HG02642 (cell line): ENCODE data around the gene NELFA.
"Not testable (repeated sequence)": the region's sequence is repeated elsewhere in the genome, so short reads cannot be mapped to it uniquely, and the experiment has no call there.

Experiments used
- ATAC-seq: cut with Tn5 transposase; IDR thresholded peaks from one replicate; pipeline ENCODE4 v1.9.1; 2021; ENCODE audit warnings: mild to moderate bottlenecking; ENCODE audit not compliant: unreplicated experiment, poor library complexity

The NELFA gene

GRCh38 chr4:1997712-1998111 lies 11.1 kb downstream of the NELFA start:
- no peak for ATAC-seq

DNA sequence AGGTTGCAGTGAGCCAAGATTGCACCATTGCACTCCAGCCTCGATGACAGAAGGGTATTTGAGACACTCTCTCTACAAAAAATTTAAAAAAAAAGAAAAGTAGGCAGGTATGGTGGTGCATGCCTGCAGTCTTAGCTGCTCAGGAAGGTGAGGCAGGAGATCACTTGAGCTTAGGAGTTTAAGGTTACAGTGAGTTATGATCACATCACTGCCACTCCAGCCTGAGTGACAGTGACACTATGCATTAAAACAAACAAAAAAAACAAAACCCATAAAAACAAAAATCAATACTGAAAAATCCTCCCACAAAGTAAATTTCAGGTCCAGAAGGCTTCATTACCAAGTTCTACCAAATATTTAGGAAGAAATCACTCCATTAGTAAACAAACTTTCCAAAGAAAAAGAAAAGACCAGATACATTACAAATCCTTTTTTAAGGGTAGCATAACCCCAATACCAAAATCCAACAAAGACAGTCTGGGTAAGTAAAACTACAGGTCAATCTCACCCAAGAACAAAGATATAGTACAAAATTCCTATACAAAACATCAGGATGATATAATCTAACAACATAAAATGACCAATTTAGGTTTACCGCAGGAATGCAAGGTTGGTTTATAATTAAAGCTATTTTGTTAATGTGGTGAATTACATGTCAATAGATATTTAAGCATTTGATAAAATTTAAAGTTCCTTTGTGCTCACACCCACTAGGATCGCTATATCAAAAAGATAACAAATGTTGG lies 11.7 kb downstream of the NELFA start:
- no peak for ATAC-seq

DNA sequence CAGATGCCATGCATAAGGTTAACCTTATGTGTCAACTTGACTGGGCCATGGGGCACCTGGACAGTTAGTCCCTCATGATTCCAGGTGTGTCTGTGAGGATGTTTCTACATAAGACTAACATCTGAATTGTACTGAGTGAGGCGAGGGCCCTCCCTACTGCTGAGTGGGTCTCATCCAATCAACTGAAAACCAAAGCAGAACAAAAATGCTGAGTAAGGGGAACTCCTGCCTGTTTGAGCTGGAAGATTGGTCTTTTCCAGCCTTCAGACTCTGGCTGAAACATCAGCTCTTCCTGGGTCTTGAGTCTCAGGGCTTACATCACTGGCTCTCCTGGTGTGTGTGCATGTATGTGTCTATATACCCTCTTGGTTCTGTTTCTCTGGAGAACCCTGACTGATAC lies 13.8 kb downstream of the NELFA start:
- no peak for ATAC-seq

GRCh38 chr4:1993718-1994516 lies 14.9 kb downstream of the NELFA start:
- not testable (repeated sequence) for ATAC-seq

DNA sequence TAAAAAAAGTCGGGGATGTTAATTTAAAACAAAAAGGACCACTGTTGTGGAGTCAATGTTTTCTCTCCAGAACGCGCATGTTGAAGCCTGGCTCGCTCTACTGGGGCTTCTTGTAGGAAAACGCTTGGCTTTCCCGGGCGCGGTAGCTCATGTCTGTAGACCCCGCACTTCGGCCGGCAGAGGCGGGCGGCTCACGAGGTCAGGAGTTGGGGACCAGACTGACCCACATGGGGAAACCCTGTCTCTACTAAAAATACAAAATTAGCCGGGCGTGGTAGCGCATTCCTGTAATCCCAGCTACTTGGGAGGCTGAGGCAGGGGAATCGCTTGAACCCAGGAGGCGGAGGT lies 15.6 kb downstream of the NELFA start:
- no peak for ATAC-seq

DNA sequence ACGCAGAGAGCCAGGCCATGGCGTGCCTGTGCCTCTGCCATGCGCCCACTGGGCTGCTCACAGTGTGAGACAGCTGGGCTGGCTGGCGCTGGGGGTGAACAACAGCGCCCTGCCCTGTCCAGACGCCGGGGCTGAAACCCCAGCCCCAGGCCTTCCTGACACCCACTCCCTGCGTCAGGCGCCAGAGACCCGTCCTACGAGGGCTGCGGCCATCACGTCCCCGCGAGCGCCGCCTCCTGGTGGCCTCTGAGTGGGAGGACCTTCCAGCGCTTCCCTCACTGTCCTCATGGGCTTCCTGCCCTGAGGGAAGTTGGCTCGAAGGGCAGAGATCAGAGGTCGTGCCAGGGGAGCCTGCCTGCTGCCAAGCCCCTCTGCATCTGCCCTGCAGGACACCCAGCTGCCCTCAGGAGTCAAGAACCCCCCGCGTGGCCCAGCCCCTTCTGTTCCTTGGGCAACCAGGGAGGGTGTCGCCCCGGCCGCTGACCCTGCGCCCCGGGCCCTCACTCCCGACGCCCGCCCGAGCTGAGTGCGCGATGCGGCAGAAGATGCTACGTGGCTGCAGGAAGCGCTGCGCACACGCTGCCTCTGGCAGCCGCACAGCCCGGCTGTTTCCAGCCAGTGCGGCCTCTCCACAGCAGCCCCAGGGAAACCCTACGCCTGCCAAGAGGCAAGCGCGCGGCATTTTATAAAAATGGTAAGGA lies 16.2 kb downstream of the NELFA start:
- no peak for ATAC-seq

- no peak for ATAC-seq
Measured at GRCh38 chr4:1991596-1992434, 17.0 kb downstream of the NELFA start.

GRCh38 chr4:1991087-1991486 lies 17.7 kb downstream of the NELFA start:
- ATAC-seq = no peak

GRCh38 chr4:1990676-1991075 lies 18.1 kb downstream of the NELFA start:
- no peak for ATAC-seq

DNA sequence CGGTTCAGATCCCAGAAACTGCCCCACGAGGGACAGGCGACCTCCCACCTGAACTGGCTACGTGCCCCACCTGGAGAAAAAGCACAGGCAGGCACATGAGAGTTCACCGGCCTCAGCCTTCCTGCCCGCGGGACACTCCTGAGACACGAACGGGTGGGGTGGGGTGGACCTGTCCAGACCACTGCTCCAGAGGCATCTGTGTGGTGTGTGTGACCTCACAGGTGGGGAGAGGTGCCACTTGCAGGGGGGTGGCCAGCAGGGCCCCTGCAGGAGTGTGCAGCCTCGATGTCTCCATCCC lies 18.5 kb downstream of the NELFA start:
- no peak for ATAC-seq

GRCh38 chr4:1989533-1990347 lies 19.0 kb downstream of the NELFA start:
- ATAC-seq = no peak

GRCh38 chr4:1988327-1988724 lies 20.4 kb downstream of the NELFA start:
- ATAC-seq = no peak

DNA sequence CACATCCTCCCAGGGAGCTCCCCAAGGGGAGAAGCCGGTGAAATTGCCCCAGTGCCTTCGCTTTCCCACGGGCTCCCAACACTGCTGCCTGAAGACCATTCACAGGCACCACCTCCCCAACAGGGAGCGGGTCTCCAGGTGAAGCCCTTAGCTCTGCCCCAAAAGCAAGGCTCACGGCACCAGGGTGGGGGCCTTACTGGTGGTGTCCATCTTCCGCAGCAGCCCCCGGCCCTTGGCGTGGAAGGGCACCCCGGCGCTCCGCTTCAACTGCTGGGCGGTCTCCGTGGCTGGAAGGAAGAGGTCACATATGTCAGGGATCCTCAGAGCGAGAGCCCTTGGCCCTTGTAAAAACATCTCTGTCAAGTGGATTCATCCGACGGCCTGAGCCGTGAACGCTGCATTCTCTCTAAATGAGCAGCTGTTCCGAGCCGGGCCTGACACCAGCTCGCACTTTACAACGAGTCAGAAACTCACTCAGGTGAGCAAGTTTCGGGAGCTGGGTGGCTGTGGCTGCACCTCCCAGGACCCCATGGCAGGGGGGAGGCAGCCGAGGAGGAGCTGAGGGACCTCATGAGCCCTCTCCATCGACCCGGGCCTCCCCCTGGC lies 20.9 kb downstream of the NELFA start:
- ATAC-seq = no peak

DNA sequence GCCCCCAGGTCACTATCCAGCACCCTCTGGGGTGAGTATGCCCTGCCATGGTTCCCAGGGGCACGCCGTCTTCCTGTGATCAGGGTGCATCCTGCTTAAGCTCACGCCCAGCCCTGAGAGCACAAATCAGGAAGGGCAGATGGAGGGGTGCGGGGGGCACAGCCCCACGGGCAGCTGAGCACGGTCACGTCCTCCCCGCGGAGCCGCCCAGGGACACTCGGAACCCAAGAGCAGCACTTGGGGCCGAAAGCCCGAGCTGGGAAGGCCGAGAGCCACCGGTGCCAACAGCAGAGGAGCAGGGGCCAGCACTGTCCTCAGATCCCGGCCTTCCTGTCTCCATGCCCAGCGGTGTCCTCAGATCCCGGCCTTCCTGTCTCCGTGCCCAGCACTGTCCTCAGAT lies 21.5 kb downstream of the NELFA start:
- ATAC-seq = no peak

DNA sequence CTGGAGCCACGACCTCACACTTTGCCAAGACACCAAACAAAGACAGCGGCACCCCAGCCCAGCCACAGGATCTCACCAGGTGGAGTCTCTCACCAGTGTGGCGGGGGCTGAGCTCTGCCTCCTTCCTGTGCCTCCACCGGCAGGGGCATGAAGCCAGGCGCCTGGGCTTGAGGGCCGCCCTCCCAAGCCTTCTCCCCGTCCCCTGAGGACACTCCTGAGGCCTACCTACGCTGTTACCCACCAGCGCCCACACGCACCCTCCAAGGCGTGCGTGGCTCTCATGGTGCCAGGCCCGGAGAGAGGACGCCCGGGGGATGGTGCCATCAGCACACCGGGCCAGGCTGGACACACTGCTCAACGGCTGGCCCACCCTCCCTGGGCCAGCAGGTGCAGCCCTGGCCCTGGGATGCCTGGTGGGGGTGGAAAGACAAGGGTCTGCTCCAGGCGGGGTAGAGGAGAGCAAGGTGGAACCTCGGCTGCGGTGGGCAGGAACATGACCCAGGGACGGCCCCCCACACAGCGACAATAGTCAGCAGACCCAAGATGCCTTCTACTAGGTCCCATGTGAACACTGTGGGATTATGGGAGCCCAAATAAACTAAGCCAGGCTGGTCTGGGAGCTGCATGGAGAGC lies 22.1 kb downstream of the NELFA start:
- ATAC-seq = no peak

GRCh38 chr4:1985780-1986577 lies 22.8 kb downstream of the NELFA start:
- ATAC-seq = no peak

GRCh38 chr4:1985294-1985693 lies 23.5 kb downstream of the NELFA start:
- ATAC-seq = no peak
